ENCODE measurements around the gene WFDC10A. TPM values are rescaled to one million over a fixed set of nuclear protein-coding genes. Genes with fewer than 3 reads are reported as not detected.
"Not testable (repeated sequence)": the region's sequence is repeated elsewhere in the genome, so short reads cannot be mapped to it uniquely, and the experiment has no call there.

The WFDC10A gene
- total RNA-seq: not detected
- long read RNA-seq: 0 reads

- intact Hi-C loops (cut with DNase I): no loop called here
- DNase-seq: no peak
- ATAC-seq (ENCODE audit: poor library complexity): peak; percentile 36
Measured at GRCh38 chr20:45629496-45630100, at the start of gene WFDC10A. WFDC10A (plus strand) TSS chr20:45629739; CDS start chr20:45629814, 75 bp downstream.

- no peak for DNase-seq
- intact Hi-C loops (cut with DNase I): no loop called here
- no peak for ATAC-seq (ENCODE audit: poor library complexity)
Measured at GRCh38 chr20:45581702-45582101, 47.8 kb upstream of the WFDC10A start.

DNA sequence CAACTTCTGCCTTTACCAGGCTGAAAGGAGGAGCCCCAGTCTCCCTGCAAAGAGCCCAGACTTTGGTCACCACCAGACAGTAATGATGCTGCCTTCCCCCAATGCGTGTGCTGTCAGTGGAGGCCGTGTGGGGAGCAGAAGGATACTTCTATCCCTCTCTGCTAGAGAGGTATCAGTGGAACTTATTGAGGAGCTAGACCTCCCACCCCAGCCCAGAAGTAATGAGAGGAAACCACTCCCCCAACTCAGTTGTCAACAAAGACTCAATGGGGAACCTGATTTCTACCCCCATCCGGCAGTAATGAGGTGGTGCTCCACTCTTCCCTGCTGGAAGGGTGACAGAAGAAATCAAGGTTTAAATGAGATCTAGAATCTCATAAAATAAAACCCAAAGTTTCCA lies 46.0 kb upstream of the WFDC10A start:
- intact Hi-C loops (cut with DNase I): no loop called here
- DNase-seq (no peak), ATAC-seq (ENCODE audit: poor library complexity) (no peak)

DNA sequence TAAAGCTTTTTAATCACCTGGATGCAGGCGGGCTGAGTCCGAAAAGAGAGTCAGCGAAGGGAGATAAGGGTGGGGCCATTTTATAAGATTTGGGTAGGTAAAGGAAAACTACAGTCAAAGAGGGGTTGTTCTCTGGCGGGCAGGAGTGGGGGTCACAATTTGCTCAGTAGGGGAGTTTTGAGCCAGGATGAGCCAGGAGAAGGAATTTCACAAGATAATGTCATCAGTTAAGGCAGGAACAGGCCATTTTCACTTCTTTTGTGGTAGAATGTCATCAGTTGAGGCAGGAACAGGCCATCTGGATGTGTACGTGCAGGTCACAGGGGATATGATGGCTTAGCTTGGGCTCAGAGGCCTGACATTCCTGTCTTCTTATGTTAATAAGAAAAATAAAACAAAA lies 45.2 kb upstream of the WFDC10A start:
- DNase-seq; ATAC-seq (ENCODE audit: poor library complexity); intact Hi-C loops (cut with DNase I): not testable (repeated sequence)

- intact Hi-C loops (cut with DNase I); ATAC-seq (ENCODE audit: poor library complexity); DNase-seq: not testable (repeated sequence)
Measured at GRCh38 chr20:45585986-45586385, 43.6 kb upstream of the WFDC10A start.

GRCh38 chr20:45588800-45589199 lies 40.7 kb upstream of the WFDC10A start:
- intact Hi-C loops (cut with DNase I): no loop called here
- no peak for DNase-seq
- ATAC-seq (ENCODE audit: poor library complexity): no peak

DNA sequence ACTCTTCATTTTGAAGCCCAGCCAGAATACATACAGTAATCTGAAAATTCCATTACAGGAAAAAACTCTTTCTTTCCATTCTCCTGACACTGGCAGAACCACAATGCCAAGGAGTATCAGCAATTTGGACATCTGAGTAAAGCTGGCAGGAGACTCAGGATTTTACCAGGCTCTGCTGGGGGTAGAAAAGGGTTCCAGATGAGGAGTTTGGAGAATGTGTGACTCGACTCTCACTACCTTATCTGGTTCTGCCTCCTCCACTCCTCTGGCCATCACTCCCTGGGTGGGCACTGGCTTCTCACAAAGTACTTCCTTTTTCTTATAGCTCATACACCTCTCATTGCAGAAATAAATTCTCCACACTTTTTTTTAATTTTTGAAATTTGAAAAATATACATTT lies 39.8 kb upstream of the WFDC10A start:
- ATAC-seq (ENCODE audit: poor library complexity) (no peak), DNase-seq (no peak)
- intact Hi-C loops (cut with DNase I): no loop called here

- intact Hi-C loops (cut with DNase I): no loop called here
- ATAC-seq (ENCODE audit: poor library complexity) (no peak), DNase-seq (no peak)
Measured at GRCh38 chr20:45592574-45593189, 36.9 kb upstream of the WFDC10A start.

GRCh38 chr20:45593498-45593897 lies 36.0 kb upstream of the WFDC10A start:
- ATAC-seq (ENCODE audit: poor library complexity) (no peak), DNase-seq (no peak)
- intact Hi-C loops (cut with DNase I): no loop called here

GRCh38 chr20:45595235-45595634 lies 34.3 kb upstream of the WFDC10A start:
- ATAC-seq (ENCODE audit: poor library complexity) (no peak), DNase-seq (no peak)
- intact Hi-C loops (cut with DNase I): no loop called here

GRCh38 chr20:45607810-45608209 lies 21.7 kb upstream of the WFDC10A start:
- no peak for ATAC-seq (ENCODE audit: poor library complexity)
- intact Hi-C loops (cut with DNase I): no loop called here
- no peak for DNase-seq

GRCh38 chr20:45611054-45611453 lies 18.5 kb upstream of the WFDC10A start:
- ATAC-seq (ENCODE audit: poor library complexity): no peak
- intact Hi-C loops (cut with DNase I): no loop called here

DNA sequence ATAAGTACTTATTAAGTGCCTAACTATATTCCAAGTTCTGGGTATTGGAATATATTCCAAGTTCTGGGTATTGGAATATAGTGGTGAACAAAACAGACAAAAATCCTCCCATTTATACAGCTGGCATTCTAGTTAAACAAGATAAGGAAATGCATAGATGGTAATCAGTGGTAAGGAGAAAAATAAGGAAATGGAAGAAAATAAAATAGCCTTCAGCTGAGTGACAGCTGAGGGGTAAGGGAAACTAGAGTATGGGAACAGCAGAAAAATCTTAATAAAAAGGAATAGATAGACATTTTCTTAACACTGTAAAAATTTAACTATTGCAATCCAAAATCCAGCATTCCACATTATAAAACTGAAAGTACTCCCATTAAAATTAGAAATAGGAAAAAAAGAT lies 17.2 kb upstream of the WFDC10A start:
- DNase-seq: no peak
- intact Hi-C loops (cut with DNase I): no loop called here
- ATAC-seq (ENCODE audit: poor library complexity): no peak

More at GRCh38 chr20:45611054-45611453, 18.5 kb upstream of the WFDC10A start:
- DNase-seq: no peak

DNA sequence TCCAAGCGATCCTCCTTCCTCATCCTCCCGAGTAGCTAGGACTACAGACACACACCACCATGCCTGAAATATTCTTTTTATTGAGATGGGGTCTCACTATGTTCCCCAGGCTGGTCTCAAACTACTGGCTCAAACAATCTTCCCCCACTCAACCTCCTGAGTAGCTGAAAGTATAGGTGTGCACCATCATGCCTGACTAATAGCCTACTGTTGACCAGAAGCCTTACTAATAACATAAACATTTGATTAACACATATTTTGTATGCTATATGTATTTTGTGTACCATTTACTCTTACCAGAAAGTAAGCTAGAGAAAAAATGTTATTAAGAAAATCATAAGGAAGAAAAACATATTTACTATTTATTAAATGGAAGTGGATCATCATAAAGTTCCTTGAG lies 11.9 kb upstream of the WFDC10A start:
- intact Hi-C loops (cut with DNase I): no loop called here
- ATAC-seq (ENCODE audit: poor library complexity) (no peak), DNase-seq (no peak)

GRCh38 chr20:45621593-45621992 lies 7.9 kb upstream of the WFDC10A start:
- ATAC-seq (ENCODE audit: poor library complexity): no peak
- no peak for DNase-seq
- intact Hi-C loops (cut with DNase I): no loop called here

GRCh38 chr20:45626540-45626939 lies 3.0 kb upstream of the WFDC10A start:
- DNase-seq (no peak), ATAC-seq (ENCODE audit: poor library complexity) (no peak)
- intact Hi-C loops (cut with DNase I): no loop called here

DNA sequence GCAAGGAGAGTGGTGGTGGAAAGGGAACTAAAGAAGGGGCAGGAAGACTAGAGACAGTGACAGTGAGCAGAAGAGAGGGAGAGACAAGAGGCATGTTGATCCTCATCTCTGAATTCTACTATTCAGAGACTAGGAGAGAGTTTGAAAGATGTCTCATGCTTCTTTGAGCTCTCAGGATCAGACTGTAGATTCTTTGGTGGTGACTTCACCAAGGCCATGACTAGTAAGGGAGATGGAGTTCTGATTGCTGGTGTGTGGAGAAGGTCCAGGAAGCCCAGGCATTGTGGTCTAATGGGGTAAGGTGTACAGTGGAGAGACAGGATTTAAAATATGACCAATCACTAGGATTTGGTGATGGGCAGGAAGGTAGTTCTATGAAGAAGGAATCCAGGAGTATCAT lies 832 bp downstream of the WFDC10A start:
- intact Hi-C loops (cut with DNase I): no loop called here
- ATAC-seq (ENCODE audit: poor library complexity) (no peak), DNase-seq (no peak)

- DNase-seq: no peak
- intact Hi-C loops (cut with DNase I): no loop called here
- ATAC-seq (ENCODE audit: poor library complexity): no peak
Measured at GRCh38 chr20:45631184-45631583, 1.6 kb downstream of the WFDC10A start, which contains the start of gene WFDC9. WFDC9 (minus strand) TSS chr20:45631284; CDS start chr20:45610181, 21,103 bp downstream.

GRCh38 chr20:45636513-45636912 lies 7.0 kb downstream of the WFDC10A start:
- ATAC-seq (ENCODE audit: poor library complexity): no peak
- intact Hi-C loops (cut with DNase I): no loop called here

DNA sequence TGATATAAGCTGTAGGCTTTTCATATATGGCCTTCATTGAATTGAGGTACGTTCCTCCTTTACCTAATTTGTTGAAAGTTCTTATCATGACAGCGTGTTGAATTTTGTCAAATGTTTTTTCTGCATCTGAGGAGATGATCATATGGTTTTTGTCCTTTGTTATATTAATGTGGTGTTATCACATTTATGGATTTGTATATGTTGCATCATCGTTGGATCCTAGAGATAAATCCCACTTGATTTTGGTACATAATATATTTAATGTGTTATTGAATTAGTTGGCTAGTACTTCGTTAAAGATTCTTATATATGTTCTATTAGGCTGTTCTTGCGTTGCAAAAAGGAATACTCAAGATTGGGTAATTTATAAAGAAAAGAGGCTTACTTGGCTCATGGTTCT lies 10.1 kb downstream of the WFDC10A start:
- ATAC-seq (ENCODE audit: poor library complexity) (no peak), DNase-seq (no peak)
- intact Hi-C loops (cut with DNase I): no loop called here

More at GRCh38 chr20:45636513-45636912, 7.0 kb downstream of the WFDC10A start:
- no peak for DNase-seq

Measured in Right ventricle myocardium superior (tissue), 1 donor.